RWPE2 (cell line): Measurements from ENCODE around the gene TMUB1.
A peak's percentile ranks its signal among the peaks of the same experiment; 100 is the strongest.

Source experiments
- ATAC-seq: fragments of 200-7000 bp; cut with Tn5 transposase; 3 replicates; pipeline ENCODE4 v1.9.1; 2021; ENCODE audit warnings: low read depth
- DNase-seq: peaks from one replicate; pipeline ENCODE4 v3.0.0-alpha.2; 2020; ENCODE audit warnings: low spot score
- H3K27ac ChIP-seq: fragments of 450-650 bp; 2 replicates; pipeline ENCODE4 v1.5.1; 2017; ENCODE audit warnings: mild to moderate bottlenecking; ENCODE audit not compliant: poor library complexity, severe bottlenecking
- H3K27me3 ChIP-seq: fragments of 250-450 bp; sonication (Bioruptor Pico); 2 replicates; pipeline ENCODE4 v1.5.1; 2021; ENCODE audit warnings: mild to moderate bottlenecking, moderate library complexity; ENCODE audit not compliant: insufficient read depth, poor library complexity, severe bottlenecking
- H3K36me3 ChIP-seq: fragments of 250-450 bp; sonication (Bioruptor Pico); 2 replicates; pipeline ENCODE4 v1.5.1; 2020; ENCODE audit warnings: low read depth, mild to moderate bottlenecking, moderate library complexity
- H3K4me1 ChIP-seq: fragments of 250-450 bp; sonication (Bioruptor Pico); 2 replicates; pipeline ENCODE4 v1.5.1; 2021; ENCODE audit warnings: mild to moderate bottlenecking, moderate library complexity; ENCODE audit not compliant: insufficient read depth, poor library complexity, severe bottlenecking
- H3K4me3 ChIP-seq: fragments of 250-450 bp; sonication (Bioruptor Pico); 2 replicates; pipeline ENCODE4 v1.5.1; 2021; ENCODE audit warnings: mild to moderate bottlenecking, moderate library complexity; ENCODE audit not compliant: severe bottlenecking
- H3K9me3 ChIP-seq: fragments of 250-450 bp; sonication (Bioruptor Pico); 2 replicates; pipeline ENCODE4 v1.5.1; 2021; ENCODE audit warnings: mild to moderate bottlenecking, moderate library complexity; ENCODE audit not compliant: severe bottlenecking
- CTCF ChIP-seq: fragments of 450-650 bp; IDR thresholded peaks from one replicate; pipeline ENCODE4 v1.5.1; 2017; ENCODE audit warnings: mild to moderate bottlenecking, moderate library complexity; ENCODE audit not compliant: poor library complexity, severe bottlenecking

The TMUB1 gene

DNA sequence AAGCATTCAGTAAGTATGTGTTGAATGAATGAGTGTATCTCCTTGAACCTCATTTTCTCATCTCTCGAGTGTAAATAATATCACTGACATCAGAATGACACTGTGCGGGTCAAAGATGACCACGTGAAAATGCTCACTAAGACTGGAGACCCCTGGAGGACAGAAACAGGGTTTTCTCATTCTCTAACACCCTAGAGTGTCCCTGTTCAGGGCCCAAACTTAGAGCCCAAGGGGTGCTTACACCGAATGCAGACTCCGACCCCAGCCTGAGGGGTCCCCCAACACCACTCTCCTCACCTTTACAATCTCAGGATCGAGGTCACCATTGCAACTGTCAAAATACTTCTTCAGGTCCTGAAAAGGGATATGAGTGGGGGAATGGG lies 27.0 kb downstream of the TMUB1 start:
- no peaks in the 10 kb centered on the region for H3K27me3 ChIP-seq
- TF ChIP-seq CTCF, result no peak
- no peak overlapping the region for H3K4me3 ChIP-seq
- peaks cover 9% of the 10 kb centered on the region for H3K4me1 ChIP-seq
- H3K36me3 ChIP-seq, result no peaks in the 10 kb centered on the region
- no peaks in the 10 kb centered on the region for H3K9me3 ChIP-seq
- no peak for DNase-seq
- H3K27ac ChIP-seq, result no peak overlapping the region
- no peak for ATAC-seq

DNA sequence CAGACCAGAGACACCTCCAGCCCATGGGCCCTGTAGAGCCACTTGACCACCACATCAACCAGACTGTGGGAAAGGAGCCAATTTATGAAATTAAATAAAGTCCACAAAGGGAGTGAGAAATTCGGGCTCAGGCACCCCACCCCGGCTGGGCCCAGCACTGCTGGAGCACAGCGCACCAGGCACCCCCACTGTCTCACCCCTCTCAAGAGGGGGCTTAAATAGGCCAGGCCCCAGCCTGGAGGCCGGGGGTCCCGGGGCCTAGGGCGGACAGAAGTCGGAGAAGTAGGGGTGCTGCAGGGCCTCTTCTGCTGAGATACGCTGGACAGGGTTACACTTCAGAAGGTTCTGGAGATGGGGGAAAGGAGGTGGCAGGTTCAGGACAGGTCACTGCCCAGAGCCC lies 29.5 kb downstream of the TMUB1 start:
- H3K4me3 ChIP-seq, result no peak overlapping the region
- peaks cover 6% of the 10 kb centered on the region for H3K27me3 ChIP-seq
- peaks cover 3% of the 10 kb centered on the region for H3K4me1 ChIP-seq
- H3K36me3 ChIP-seq, result no peaks in the 10 kb centered on the region
- DNase-seq, result no peak
- TF ChIP-seq CTCF, result no peak
- no peaks in the 10 kb centered on the region for H3K9me3 ChIP-seq
- H3K27ac ChIP-seq, result no peak overlapping the region
- ATAC-seq, result no peak

DNA sequence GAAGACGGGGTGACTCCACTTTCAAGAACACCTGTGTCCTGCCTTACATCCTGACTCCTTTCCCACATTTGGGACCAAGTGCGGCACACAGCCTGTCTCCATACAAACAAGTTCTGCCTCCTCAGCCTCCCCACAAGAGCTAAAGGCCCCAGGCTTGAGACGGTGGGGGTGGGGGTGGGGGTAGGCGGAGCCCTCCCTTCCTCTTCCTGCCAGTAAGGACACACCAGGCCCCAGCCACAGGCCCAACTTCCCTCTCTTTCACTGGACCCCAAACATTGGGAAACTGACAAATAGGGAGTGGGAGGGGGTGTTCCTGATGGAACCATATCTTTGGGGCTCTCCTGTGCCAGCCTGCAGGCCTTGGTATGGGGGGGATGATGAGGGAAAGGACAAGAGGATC lies 30.2 kb downstream of the TMUB1 start:
- TF ChIP-seq CTCF, result no peak
- no peak overlapping the region for H3K27ac ChIP-seq
- H3K4me3 ChIP-seq, result no peak overlapping the region
- H3K9me3 ChIP-seq, result no peaks in the 10 kb centered on the region
- no peaks in the 10 kb centered on the region for H3K4me1 ChIP-seq
- no peaks in the 10 kb centered on the region for H3K36me3 ChIP-seq
- DNase-seq (no peak), ATAC-seq (no peak)
- peaks cover 6% of the 10 kb centered on the region for H3K27me3 ChIP-seq

- Histone ChIP-seq H3K36me3 (no peaks in the 10 kb centered on the region), H3K27me3 (peaks cover 6% of the 10 kb centered on the region), H3K4me1 (no peaks in the 10 kb centered on the region), H3K4me3 (no peak overlapping the region), H3K27ac (no peak overlapping the region), H3K9me3 (no peaks in the 10 kb centered on the region)
- DNase-seq (no peak), ATAC-seq (peak; percentile 67)
- TF ChIP-seq CTCF, result no peak
Observed at GRCh38 chr7:151051108-151051507, 32.2 kb downstream of the TMUB1 start.

DNA sequence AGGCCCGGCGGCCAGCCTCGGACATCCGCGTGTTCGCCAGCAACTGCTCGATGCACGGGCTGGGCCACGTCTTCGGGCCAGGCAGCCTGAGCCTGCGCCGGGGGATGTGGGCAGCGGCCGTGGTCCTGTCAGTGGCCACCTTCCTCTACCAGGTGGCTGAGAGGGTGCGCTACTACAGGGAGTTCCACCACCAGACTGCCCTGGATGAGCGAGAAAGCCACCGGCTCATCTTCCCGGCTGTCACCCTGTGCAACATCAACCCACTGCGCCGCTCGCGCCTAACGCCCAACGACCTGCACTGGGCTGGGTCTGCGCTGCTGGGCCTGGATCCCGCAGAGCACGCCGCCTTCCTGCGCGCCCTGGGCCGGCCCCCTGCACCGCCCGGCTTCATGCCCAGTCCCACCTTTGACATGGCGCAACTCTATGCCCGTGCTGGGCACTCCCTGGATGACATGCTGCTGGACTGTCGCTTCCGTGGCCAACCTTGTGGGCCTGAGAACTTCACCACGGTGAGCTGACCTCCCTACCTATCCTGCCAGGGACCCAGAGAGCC lies 34.3 kb downstream of the TMUB1 start:
- no peak overlapping the region for H3K4me3 ChIP-seq
- ATAC-seq (no peak), DNase-seq (no peak)
- H3K27me3 ChIP-seq, result peaks cover 6% of the 10 kb centered on the region
- no peak overlapping the region for H3K27ac ChIP-seq
- no peaks in the 10 kb centered on the region for H3K4me1 ChIP-seq
- no peaks in the 10 kb centered on the region for H3K9me3 ChIP-seq
- TF ChIP-seq CTCF, result no peak
- no peaks in the 10 kb centered on the region for H3K36me3 ChIP-seq
